B cell (primary cell): ENCODE data around the gene ZMYND19.

ENCODE experiments used
- EZH2 ChIP-seq: IDR thresholded peaks from 2 replicates; pipeline ENCODE4 v1.6.1; 2012; ENCODE audit warnings: borderline replicate concordance, low read depth, mild to moderate bottlenecking, moderate library complexity, low read length; ENCODE audit not compliant: insufficient read depth, poor library complexity, severe bottlenecking
- TF ChIP-seq, protein P1 (sequence below): fragments of 200-600 bp; IDR thresholded peaks from one replicate; pipeline ENCODE4 v1.8.0; 2022; ENCODE audit warnings: antibody characterized with exemption, mild to moderate bottlenecking

DNA sequence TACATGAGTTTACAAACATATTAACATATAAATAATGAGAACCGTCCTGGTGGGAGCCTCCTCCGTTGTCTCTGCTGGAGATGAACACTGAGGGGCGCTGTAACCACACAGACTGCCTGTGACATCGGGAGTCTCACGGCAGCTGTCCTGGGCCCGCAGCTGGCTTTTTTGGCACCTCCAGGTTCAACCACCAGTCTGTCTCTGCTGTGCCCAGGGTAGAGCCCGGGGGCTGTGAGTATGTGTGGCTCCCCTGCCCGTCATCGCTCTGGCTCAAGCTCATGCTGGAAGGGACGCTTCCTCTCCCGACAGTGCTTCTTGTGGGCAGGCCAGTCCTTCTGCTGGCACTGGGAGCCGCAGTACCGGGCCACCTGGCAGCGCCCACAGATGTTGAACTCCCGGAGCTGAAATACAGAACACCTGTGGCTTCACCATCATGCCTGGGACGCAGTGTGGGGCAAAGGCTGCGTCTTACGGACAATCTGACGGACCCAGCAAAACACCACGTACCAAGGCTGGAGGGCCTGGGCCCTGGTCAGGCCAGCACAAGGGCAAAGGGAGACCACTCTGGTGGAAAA is 7.9 kb downstream of the ZMYND19 start:
- TF ChIP-seq, protein P1, sequence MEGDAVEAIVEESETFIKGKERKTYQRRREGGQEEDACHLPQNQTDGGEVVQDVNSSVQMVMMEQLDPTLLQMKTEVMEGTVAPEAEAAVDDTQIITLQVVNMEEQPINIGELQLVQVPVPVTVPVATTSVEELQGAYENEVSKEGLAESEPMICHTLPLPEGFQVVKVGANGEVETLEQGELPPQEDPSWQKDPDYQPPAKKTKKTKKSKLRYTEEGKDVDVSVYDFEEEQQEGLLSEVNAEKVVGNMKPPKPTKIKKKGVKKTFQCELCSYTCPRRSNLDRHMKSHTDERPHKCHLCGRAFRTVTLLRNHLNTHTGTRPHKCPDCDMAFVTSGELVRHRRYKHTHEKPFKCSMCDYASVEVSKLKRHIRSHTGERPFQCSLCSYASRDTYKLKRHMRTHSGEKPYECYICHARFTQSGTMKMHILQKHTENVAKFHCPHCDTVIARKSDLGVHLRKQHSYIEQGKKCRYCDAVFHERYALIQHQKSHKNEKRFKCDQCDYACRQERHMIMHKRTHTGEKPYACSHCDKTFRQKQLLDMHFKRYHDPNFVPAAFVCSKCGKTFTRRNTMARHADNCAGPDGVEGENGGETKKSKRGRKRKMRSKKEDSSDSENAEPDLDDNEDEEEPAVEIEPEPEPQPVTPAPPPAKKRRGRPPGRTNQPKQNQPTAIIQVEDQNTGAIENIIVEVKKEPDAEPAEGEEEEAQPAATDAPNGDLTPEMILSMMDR = no peak
- TF ChIP-seq EZH2 = no peak
